Ramos (cell line): Measurements from ENCODE around the gene OR52N2.

Source experiments
- in situ Hi-C: fragments of 300-500 bp; cut with MboI; formaldehyde crosslinking; loops from one replicate; pipeline ENCODE4 v1.14.3; 2022; ENCODE audit warnings: low sequenced_read_pairs; ENCODE audit not compliant: unreplicated experiment

The OR52N2 gene

DNA sequence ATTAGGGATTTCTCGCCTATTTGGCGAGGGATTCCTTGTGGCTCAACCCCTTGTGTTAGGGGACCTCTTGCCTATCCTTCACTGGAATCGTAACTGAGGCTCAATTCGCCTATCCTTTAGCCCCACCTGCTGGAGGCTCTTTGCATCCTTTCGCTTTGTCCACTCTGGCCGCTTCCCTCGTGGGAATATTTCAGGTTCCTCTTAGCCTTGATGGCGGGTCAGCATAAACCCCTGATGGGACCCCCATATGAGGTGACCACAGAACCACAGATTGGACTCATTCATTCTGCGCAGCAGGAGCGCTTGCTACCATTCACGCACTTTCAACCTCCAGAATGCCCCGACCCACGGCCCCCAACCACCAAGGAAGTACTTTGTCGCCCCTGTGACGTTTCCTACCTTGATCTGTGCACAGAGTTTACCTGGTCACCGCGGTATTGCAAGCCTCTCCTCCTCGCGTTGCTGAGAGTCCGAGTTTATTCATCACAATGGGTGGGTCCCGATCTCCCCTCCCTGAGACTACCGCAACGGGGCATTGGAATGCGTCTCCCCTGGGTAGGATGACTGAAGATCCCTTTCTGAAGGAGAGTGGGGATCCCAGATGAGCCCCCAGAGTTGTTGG, at the start of gene OR52N2:
TSS of gene OR52N2 (plus strand) at position 425 of the 622 bp plus-strand sequence. CDS start 11,412 bp downstream, outside the sequence.
- in situ Hi-C loops = loop anchor here (10.0 to 25.0 kb wide), 2 partner anchors 196 to 334 kb away; no protein-coding TSS in a partner anchor

DNA sequence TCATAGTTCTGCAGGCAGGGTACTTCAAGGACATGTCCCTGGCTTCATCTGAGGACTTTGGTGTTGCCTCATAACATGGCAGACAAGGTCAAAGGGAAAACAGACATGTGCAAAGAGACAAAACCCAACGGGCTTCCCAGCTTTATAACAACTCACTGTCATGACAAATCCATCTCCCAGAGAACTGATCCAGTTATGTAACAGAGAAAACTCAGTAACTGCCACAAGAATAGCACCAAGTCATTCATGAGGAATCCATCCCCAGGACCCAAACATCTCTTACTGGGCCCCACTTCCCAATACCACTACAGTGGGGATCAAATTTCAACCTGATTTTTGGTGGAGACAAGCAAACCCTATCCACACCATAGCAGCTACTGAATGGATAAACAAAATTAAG, 41.7 kb upstream of the OR52N2 start:
- in situ Hi-C loops = no loop called here

DNA sequence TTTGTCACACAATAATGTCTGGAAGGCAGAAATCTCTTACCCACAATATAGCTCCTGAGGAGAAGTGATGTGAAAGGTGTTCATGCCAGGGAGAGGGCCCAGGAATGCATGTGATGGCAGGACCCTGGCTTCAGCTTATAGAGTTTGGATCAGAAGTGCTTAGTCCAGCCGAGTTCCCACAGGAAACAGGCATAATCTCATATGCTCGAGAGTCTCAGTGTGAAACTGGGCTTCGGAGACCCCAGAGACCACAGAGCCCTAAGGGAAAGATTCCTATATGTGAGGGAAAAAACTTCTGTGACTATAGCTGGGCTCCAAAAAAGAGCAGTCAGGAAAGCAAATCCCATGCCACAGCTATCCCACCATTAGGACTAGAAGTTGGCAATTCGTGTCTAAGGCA, 25.5 kb upstream of the OR52N2 start, which contains the start of gene OR52N5:
TSS of gene OR52N5 (minus strand) at position 101 of the 400 bp plus-strand sequence. CDS start 4,721 bp downstream, outside the sequence.
- in situ Hi-C loops = no loop called here

DNA sequence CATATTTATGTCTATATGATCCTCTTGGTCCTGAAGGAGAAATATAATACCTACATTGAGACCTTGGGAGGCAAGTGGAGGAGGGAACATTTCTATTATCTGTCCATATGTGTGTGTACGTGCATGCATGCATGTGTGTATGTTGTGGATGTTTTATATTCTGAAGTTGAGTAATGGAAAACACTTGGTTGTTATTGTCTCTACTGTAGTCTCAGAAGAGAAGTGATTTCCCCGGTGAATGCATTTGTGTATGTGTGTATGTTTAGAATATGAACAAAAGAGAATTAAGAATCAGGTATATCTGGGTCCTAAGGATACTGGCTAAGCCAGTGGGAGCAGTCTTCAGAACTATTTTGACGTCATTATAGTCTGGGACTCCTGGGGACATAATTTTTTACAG, 17.6 kb upstream of the OR52N2 start, which contains the start of gene OR52N1:
TSS of gene OR52N1 (minus strand) at position 101 of the 400 bp plus-strand sequence. CDS start 2,449 bp downstream, outside the sequence.
- in situ Hi-C loops = no loop called here

DNA sequence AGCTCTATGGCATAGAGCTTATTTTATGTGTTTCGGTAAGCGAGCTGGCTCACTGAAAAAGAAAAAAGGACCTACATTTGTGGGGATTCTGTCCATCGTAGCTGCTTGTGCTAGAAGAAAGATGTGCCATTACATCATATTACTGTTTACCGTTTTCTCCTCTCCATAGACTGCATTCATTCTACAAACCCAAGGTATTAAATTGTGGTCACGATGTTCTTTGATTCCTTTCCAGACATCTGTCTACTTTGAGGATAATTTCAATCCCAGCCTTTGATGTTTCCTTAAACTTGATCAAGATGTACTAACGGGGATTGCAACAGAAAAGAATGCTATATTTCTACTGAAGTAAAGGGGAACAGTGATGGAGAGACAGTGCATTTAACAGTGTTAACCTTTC, 12.2 kb upstream of the OR52N2 start:
- in situ Hi-C loops = no loop called here

DNA sequence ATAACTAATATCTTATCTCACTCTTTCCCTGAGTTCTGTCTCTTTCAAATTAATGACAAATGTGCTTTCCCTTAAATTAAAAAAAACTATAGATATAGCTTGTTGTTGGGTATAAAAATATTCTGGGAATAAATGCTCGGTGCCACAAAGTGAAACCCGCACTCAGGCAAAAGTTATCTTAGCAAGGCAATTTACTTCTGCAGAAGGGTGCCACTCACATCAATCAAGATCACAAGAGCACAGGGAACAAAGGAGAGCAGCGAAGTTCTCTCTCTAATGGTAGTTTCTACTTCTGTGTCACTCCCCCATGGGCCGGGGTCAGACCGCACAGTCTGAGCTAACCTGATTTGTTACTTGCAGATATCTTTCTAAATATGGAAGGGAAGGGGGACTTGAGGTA, 4.7 kb upstream of the OR52N2 start:
- in situ Hi-C loops = loop anchor here (10.0 to 25.0 kb wide), 2 partner anchors 192 to 329 kb away; no protein-coding TSS in a partner anchor

DNA sequence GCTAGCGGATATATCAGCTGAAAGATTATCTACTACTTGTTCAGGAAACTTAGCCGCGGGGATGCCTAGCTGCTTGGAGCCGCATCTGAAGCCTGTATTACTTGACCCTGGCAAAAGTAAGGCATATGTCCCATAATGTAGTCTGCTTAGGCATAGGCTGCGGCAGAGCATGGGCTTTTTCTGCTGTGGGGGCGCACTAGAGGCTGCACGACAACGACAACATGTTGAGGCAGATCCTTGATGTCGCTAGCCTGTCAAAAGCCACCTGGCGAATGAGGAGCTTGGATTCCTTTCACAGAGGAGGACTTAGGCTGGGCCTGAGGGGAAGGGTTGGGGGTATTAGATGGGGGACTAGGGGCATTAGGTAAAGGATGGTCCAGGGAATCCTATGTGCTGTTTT, 1.1 kb upstream of the OR52N2 start:
- in situ Hi-C loops = loop anchor here (10.0 to 25.0 kb wide), 2 partner anchors 195 to 333 kb away; no protein-coding TSS in a partner anchor

DNA sequence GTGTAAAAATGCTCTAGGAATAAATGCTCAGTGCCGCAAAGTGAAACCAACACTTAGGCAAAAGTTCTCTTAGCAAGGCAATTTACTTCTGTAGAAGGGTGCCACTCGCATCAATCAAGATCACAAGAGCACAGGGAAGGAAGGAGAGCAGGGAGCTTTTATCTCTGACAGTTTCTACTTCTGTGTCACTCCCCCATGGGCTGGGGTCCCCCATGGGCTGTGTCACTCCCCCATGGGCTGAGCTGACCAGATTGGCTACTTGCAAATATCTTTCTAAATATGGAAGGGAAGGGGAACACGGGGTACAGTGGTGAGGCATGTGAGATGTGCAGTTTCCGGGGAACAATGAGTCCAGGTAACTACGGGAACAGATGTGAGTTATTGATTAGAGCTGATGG, 397 bp downstream of the OR52N2 start:
- in situ Hi-C loops = loop anchor here (10.0 to 25.0 kb wide), 2 partner anchors 197 to 334 kb away; no protein-coding TSS in a partner anchor

DNA sequence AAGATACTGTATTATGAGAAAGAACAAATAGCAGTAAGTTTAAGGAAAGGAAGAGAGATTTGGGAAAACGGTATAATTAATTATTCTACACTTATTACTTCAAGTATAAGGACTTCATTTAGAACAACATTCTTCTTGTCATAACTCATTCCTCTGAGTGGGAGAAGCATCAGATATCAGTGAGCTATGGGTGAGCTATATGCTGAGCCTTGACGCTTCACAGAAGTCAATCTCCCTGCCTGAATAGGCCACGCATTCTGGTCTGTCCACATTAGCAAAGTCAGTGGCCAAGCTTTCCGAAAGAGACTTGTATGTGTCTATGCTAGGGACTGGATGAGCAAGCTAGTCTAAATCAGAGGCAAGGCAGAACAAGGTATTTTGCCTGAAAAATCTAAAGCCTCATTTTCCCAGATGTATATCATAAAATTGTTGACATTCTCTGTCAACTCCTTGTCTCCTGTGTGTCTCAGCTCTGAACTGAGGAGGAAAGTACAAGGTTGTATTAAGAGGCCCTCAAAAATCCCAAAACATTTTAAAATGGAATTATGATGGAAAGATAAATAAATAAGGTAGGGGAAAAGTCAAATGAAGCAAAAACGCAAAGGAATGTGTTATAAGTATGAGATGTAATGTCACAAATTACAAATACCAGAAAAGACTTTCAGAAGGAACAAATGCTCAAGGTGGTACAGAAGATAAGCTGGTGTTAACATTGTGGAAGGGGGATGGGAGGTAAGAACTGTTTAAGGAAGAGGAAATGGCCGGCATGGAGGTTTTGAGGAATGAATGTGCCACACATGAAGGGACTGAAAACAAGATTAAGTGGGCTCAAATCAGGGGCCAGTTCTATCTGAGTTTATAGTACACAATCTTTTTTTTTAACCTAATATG, 1.4 kb downstream of the OR52N2 start:
- in situ Hi-C loops = loop anchor here (10.0 to 25.0 kb wide), 2 partner anchors 198 to 335 kb away; no protein-coding TSS in a partner anchor

DNA sequence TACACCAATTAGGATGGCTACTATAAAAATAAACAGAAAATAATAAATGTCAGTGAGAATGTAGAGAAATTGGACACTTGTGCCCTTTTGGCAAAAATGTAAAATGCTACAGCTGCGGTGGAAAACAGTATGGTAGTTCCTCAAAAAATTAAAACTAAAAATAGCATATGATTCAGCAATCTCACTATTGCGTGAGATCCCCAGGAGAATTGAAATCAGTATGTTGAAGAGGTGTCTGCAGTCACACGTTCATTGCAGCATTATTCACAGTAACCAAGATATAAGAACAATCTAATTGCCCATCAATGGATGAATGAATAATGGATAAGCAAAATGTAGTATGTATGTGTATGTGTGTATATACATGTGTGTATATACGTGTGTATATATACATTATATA, 6.8 kb downstream of the OR52N2 start:
- in situ Hi-C loops = loop anchor here (25.0 kb wide), 1 partner anchor 203 kb away; no protein-coding TSS in a partner anchor

DNA sequence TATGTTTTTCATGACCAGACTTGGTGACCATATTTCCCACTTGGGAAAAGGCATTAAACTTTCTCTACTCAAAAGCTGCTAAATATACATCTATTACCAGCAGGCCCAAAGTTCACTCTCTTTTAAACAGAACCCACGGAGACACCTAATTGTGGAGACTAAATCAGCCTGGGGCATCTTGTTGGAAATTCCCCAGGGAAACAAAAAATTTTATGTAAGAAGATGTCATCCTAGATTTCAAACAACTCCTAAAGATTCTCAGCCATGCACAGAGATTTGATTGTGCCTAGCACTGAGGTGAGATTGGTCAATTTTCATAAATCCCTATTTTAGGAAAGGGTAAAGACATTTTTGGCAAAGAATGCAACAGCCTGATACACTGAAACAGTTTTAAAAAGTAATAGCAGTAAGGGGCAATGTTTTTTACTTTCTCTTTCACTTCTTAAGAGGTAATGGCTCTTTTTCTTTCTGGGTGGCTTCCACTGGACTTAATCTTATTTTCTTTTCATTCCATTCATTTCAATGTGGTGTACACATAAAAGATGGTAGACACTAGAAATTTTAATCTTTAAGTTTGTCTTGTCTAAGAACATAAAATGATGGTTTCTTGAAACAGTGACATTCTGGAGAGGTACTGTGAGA, 9.6 kb downstream of the OR52N2 start:
- in situ Hi-C loops = loop anchor here (25.0 kb wide), 1 partner anchor 206 kb away; no protein-coding TSS in a partner anchor

DNA sequence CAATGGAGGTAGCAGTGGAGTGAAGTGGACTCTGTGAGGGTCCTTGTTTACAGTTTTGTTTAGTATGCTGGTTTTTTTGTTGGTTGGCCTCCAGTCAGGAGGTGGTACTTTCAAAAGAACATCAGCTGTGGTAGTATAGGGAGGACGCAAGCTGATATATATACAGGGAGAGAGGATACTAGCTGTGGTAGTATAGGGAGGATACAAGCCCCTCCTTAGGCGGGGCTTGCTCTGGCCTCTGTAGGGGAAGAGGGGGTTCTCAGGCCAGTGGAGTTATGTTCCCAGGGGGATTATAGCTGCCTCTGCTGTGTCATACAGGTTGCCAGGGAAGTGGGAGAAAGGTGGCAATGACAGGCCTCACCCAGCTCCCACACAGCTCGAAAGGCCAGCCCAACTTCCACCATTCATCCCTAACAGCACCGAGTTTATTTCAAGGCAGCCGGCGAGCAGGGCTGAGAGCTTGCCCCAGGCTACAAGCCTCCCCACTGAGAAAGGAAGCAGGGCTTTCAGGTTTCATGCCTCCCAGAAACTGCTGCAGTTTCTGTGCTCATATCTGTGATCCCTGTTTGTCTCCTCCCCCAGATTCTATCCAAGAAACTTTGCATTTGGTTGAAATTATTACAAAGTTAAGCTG, 22.6 kb downstream of the OR52N2 start:
- in situ Hi-C loops = no loop called here

DNA sequence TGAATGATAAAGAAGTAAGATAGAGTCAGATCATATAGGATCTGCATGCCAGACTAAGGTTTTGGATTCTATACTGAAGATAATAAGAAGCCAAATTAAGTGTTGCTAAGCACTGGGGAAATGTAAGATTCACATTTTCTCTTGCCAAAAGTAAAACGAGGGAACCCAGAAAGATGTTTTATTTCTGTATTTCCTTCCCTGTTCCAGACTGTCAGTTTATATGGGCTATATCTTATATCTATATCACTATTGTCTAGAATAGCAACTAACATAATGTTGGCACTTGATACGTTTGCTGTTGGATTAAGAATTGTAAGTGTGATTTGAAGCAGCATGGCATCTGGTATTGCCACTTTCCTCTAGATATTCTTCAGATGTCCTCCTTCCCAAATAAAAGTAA, 24.7 kb downstream of the OR52N2 start:
- in situ Hi-C loops = no loop called here

DNA sequence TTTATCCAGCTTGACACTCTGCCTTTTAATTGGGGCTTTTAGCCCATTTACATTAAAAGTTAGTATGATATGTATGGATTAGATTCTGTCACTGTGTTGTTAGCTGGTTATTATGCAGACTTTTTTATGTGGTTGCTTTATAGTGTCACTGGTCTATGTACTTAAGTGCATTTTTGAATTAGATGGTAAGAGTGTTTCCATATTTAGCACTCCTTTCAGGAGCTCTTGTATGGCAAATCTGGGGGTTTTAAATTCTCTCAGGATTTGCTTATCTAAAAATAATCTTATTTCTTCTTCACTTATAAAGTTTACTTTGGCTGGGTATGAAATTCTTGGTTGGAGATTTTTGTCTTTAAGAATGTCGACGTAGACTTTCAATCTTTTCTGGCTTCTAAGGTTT, 29.0 kb downstream of the OR52N2 start:
- in situ Hi-C loops = no loop called here

DNA sequence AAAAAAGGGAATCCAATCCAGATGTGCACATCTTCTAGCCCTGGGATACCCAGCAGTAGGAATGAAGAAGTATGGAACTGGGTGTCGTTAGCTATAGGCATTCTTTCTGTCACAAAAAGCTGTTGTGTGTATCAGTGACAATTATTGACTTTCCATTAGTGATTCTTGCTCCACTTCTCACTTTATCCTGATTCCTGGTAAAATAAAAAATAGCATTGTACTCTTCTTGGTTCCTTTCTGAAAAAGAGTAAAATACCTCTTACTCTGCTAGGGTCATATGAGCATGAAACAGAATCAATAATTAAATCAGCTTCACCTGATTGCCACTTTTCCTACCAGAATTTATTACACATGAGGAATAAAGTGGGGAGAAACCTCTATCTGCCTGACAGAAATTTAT, 33.1 kb downstream of the OR52N2 start, which contains the start of gene OR52E6:
TSS of gene OR52E6 (minus strand) at position 101 of the 400 bp plus-strand sequence. CDS start at position 101, 0 bp downstream.
- in situ Hi-C loops = no loop called here

DNA sequence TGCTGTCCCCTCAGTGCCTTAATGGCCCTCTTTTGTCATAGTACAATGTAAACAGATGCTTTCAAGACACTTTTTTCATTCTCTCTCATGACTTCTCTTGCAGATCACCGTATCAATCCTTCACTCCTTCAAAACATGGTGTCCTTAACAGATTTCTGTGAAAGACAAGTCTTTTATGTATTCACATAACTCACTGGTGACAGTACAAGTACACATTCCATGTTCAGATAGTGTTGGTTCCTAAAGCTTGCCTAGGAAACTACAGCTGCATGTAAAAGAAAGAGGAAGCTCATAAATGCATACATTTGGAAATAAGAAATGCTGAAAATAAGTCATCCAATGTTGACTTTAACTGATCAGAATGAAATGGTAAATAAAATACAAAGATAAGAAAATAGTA, 38.0 kb downstream of the OR52N2 start:
- in situ Hi-C loops = no loop called here

DNA sequence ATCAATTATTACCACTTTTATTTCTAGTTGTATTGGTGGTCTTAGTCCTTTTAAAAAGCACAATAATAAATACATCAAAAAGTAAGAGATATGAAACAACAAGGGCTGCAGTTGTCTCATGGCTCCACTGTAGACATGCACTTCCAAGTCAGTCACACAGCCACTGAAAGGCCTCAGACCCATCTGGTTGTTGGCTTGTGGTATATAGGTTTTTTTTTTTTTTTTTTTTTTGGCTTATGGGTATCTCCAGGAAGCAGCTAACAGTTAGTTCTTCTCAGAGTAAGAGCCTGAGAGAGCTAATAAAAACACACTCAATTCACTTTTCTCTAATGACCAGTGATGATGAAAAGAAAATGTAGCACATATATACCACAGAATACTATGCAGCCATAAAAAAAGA, 39.0 kb downstream of the OR52N2 start:
- in situ Hi-C loops = no loop called here

DNA sequence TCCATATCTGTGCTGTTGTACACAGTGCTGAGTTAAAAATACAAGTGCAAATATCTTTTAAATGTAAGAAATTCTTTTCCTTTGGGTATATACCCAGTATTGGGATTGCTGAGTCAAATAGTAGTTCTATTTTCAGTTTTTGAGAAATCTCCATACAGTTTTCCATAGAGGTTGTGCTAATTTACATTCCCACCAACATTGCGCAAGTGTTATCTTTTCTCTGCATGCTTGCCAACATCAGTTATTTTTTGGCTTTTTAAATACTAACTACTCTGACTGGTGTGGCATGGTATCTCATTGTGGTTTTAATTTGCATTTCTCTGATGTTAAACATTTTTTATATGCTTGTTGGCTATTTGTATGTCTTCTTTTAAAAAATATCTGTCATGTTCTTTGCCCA, 42.3 kb downstream of the OR52N2 start:
- in situ Hi-C loops = no loop called here

DNA sequence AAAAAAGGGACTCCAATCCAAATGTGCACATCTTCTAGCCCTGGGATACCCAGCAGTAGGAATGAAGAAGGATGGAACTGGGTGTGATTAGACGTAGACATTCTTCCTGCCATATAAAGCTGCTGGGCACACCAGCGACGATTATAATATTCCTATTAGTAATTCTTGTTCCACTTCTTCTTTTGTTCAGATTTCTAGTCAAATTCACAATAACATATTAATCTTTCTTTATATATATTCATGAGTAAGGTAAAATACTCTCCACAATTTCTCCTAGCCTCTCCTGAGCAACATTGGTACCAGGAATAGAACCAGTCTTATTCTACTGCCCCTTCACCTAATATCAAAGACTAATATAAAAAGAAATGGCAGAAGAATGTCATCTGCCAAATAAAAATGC, 48.9 kb downstream of the OR52N2 start, which contains the start of gene OR52E8:
TSS of gene OR52E8 (minus strand) at position 101 of the 400 bp plus-strand sequence. CDS start at position 101, 0 bp downstream.
- in situ Hi-C loops = no loop called here

DNA sequence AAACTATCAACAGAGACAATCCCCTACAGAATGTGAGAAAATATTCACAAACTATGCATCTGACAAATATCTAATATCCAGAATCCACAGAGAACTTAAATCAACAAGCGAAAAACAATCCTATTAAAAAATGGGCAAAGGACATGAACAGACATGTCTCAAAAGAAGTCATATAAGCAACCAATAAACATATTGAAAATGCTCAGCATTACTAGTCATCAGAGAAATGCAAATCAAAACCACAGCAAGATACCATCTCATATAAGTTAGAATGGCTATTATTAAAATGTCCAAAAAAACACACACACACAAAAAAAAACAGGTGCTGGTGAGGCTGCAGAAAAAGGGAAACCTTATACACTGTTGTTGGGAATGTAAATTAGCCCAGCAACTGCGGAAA, 57.1 kb downstream of the OR52N2 start:
- in situ Hi-C loops = no loop called here
